ENCODE measurements around the gene MSH5. TPM values are rescaled to one million over a fixed set of nuclear protein-coding genes. Genes with fewer than 3 reads are reported as not detected.

The MSH5 gene
- total RNA-seq, 1 experiment from 2014 or later = 22.4 TPM

GRCh38 chr6:31702819-31703716 is 36.7 kb upstream of the MSH5 start, which contains the start of gene ABHD16A:
TSS of gene ABHD16A (minus strand) at chr6:31703324. CDS start at chr6:31703281, 43 bp downstream.
- no peak within 1 kb of the TSS for H3K23ac ChIP-seq (ENCODE audit: insufficient read length, low read depth, low read length)
- peak within 1 kb of the TSS; percentile 79 for H3K9ac ChIP-seq (ENCODE audit: extremely low read depth, insufficient read length, low read length)
- Mint-ChIP-seq H3K27me3 (ENCODE audit: low read depth) (peaks cover 1% of the 10 kb centered on the region; the same call in 1 of the 2 replicates), H3K36me3 (ENCODE audit: insufficient read depth in 1 of 3, low read depth in 3 of 3) (peaks cover 0 to 18% (median 4%) of the 10 kb centered on the region in 3 experiments; a peak in 4 of 7 replicates), H3K9me3 (no peaks in the 10 kb centered on the region; a peak in 1 of 5 replicates), H3K4me1 (peaks cover 11% of the 10 kb centered on the region in 2 experiments), H3K27ac (peak within 1 kb of the TSS; percentile 91 to 96 (median 96)), H3K4me3 (peak within 1 kb of the TSS; percentile 96 to 98)
- no peaks in the 10 kb centered on the region for H4K20me1 ChIP-seq (ENCODE audit: control insufficient read depth, insufficient read depth, insufficient read length)
- H4K91ac ChIP-seq (ENCODE audit: insufficient read length, low read depth, low read length) = no peak within 1 kb of the TSS
- peak within 1 kb of the TSS; percentile 81 for H3K14ac ChIP-seq (ENCODE audit: insufficient read depth, low read length)
- TF ChIP-seq, protein P1, sequence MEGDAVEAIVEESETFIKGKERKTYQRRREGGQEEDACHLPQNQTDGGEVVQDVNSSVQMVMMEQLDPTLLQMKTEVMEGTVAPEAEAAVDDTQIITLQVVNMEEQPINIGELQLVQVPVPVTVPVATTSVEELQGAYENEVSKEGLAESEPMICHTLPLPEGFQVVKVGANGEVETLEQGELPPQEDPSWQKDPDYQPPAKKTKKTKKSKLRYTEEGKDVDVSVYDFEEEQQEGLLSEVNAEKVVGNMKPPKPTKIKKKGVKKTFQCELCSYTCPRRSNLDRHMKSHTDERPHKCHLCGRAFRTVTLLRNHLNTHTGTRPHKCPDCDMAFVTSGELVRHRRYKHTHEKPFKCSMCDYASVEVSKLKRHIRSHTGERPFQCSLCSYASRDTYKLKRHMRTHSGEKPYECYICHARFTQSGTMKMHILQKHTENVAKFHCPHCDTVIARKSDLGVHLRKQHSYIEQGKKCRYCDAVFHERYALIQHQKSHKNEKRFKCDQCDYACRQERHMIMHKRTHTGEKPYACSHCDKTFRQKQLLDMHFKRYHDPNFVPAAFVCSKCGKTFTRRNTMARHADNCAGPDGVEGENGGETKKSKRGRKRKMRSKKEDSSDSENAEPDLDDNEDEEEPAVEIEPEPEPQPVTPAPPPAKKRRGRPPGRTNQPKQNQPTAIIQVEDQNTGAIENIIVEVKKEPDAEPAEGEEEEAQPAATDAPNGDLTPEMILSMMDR (conservative IDR thresholded peaks at IDR 0.05) = no peak
- H3K56ac ChIP-seq (ENCODE audit: insufficient read length, low read depth, low read length) = no peak within 1 kb of the TSS
- H3K4ac ChIP-seq (ENCODE audit: low read depth, low read length) = no peak within 1 kb of the TSS; the same call in 1 of the 2 replicates
- H2BK15ac ChIP-seq (ENCODE audit: low read depth, low read length) = no peak within 1 kb of the TSS
- peak within 1 kb of the TSS; percentile 43 for H2AFZ ChIP-seq (ENCODE audit: low read length)
- no peak within 1 kb of the TSS for H2BK120ac ChIP-seq (ENCODE audit: low read depth, low read length, poor library complexity, severe bottlenecking)
- H2BK20ac ChIP-seq (ENCODE audit: low read depth, low read length, poor library complexity, severe bottlenecking) = no peak within 1 kb of the TSS
- H3T11ph ChIP-seq (ENCODE audit: low read length) = no peak within 1 kb of the TSS
- peaks cover 4% of the 10 kb centered on the region; the same call in 1 of the 2 replicates for H3K4me1 ChIP-seq (ENCODE audit: insufficient read depth, low read length)
- H3K79me1 ChIP-seq (ENCODE audit: insufficient read depth, low read depth, low read length, poor library complexity, severe bottlenecking) = peaks cover 6% of the 10 kb centered on the region
- no peak within 1 kb of the TSS for H4K8ac ChIP-seq (replicated peaks; ENCODE audit: insufficient read length, low read depth, low read length)
- no peaks in the 10 kb centered on the region for H3K27me3 ChIP-seq (ENCODE audit: insufficient read depth, low read length)
- H3K27ac ChIP-seq (ENCODE audit: insufficient read length, low read depth, low read length) = no peak within 1 kb of the TSS
- H2BK5ac ChIP-seq (ENCODE audit: insufficient read length, low read length) = no peak within 1 kb of the TSS
- no CpG with 5 or more reads among the region's 54 CpGs for WGBS (ENCODE audit: extremely low coverage, insufficient read length, low lambda C conversion rate)
- peaks cover 6% of the 10 kb centered on the region for H3K23me2 ChIP-seq (ENCODE audit: insufficient read length, low read depth, low read length, poor library complexity, severe bottlenecking)
- peak; percentile 99 for DNase-seq
- no peak within 1 kb of the TSS for H4K5ac ChIP-seq (ENCODE audit: insufficient read length, low read depth, low read length)
- H3K79me2 ChIP-seq (ENCODE audit: insufficient read depth, low read length) = peaks cover 2% of the 10 kb centered on the region; the same call in 1 of the 2 replicates
- no peaks in the 10 kb centered on the region for H3K9me3 ChIP-seq (ENCODE audit: control insufficient read depth, low read depth, low read length)
- no peak within 1 kb of the TSS for H2BK12ac ChIP-seq (ENCODE audit: insufficient read length, low read depth, low read length)
- peak within 1 kb of the TSS; percentile 94 for H3K18ac ChIP-seq (ENCODE audit: insufficient read length, low read depth, low read length)
- H3K4me2 ChIP-seq (ENCODE audit: insufficient read depth, insufficient read length, low read length) = peak within 1 kb of the TSS; percentile 91
- H2AK5ac ChIP-seq (ENCODE audit: insufficient read length, low read length) = no peak within 1 kb of the TSS
